WTC11 (cell line): Measurements from ENCODE around the gene KIAA0930. TPM values are rescaled to one million over a fixed set of nuclear protein-coding genes. Genes with fewer than 3 reads are reported as not detected.

Experiments
- ATAC-seq: fragments of 200-7000 bp; cut with Tn5 transposase; 2 replicates; pipeline ENCODE4 v1.10.0; 2021; ENCODE audit warnings: mild to moderate bottlenecking, moderate library complexity
- CTCF ChIA-PET: fragments of 300-600 bp; sonication (Branson Sonifier 250); formaldehyde crosslinking; loops from one replicate; lab custom pipeline; 2021; ENCODE audit warnings: antibody characterized with exemption; lab: Charles Lee
- POLR2A ChIA-PET: fragments of 350-600 bp; sonication (Branson Sonifier 250); formaldehyde crosslinking; loops from one replicate; lab custom pipeline; 2021; ENCODE audit warnings: antibody characterized with exemption; lab: Charles Lee
- DNase-seq: peaks from one replicate; pipeline ENCODE4 v3.0.0; 2021; ENCODE audit warnings: low spot score
- H3K27ac Mint-ChIP-seq: 2 replicates; pipeline ENCODE4 v1.8.0; 2021; ENCODE audit warnings: mixed read lengths
- H3K27me3 Mint-ChIP-seq: 2 replicates; pipeline ENCODE4 v1.8.0; 2021; ENCODE audit warnings: low read depth, mild to moderate bottlenecking, moderate library complexity, mixed read lengths
- H3K36me3 Mint-ChIP-seq: 2 replicates; pipeline ENCODE4 v1.8.0; 2021; ENCODE audit warnings: mixed read lengths
- H3K4me1 Mint-ChIP-seq: 2 replicates; pipeline ENCODE4 v1.8.0; 2022; ENCODE audit warnings: mixed read lengths
- H3K4me3 Mint-ChIP-seq: 2 replicates; pipeline ENCODE4 v1.8.0; 2021; ENCODE audit warnings: mild to moderate bottlenecking, moderate library complexity, mixed read lengths
- H3K9me3 Mint-ChIP-seq: 2 replicates; pipeline ENCODE4 v1.8.0; 2021; ENCODE audit warnings: mixed read lengths
- AFF4 ChIP-seq: sonication (generic); formaldehyde crosslinking; IDR thresholded peaks from 2 replicates; pipeline ENCODE4 v1.8.1; 2023; ENCODE audit warnings: mild to moderate bottlenecking, missing genetic modification reagents, borderline replicate concordance
- CDX4 ChIP-seq: fragments of 250-450 bp; sonication (Bioruptor Pico); IDR thresholded peaks from 2 replicates; pipeline ENCODE4 v1.9.0; 2021; ENCODE audit warnings: moderate library complexity, mild to moderate bottlenecking, inconsistent platforms, borderline replicate concordance
- CTCF ChIP-seq: fragments of 200-600 bp; IDR thresholded peaks from 2 replicates; pipeline ENCODE4 v1.8.0; 2022; ENCODE audit warnings: antibody characterized with exemption
- E2F5 ChIP-seq: sonication (generic); formaldehyde crosslinking; IDR thresholded peaks from 2 replicates; pipeline ENCODE4 v1.8.1; 2022; ENCODE audit warnings: mild to moderate bottlenecking, moderate library complexity, missing genetic modification reagents
- EMX1 ChIP-seq: fragments of 250-450 bp; sonication (Bioruptor Pico); IDR thresholded peaks from 2 replicates; pipeline ENCODE4 v1.8.0; 2021; ENCODE audit warnings: mild to moderate bottlenecking
- ETV6 ChIP-seq: sonication (generic); formaldehyde crosslinking; IDR thresholded peaks from 2 replicates; pipeline ENCODE4 v1.8.1; 2022; ENCODE audit warnings: mild to moderate bottlenecking, missing genetic modification reagents
- FOXJ3 ChIP-seq: sonication (generic); formaldehyde crosslinking; IDR thresholded peaks from 2 replicates; pipeline ENCODE4 v1.9.0; 2021; ENCODE audit warnings: missing genetic modification reagents, mild to moderate bottlenecking, borderline replicate concordance
- FOXK1 ChIP-seq: sonication (generic); formaldehyde crosslinking; IDR thresholded peaks from 2 replicates; pipeline ENCODE4 v1.8.0; 2022; ENCODE audit warnings: mild to moderate bottlenecking, moderate library complexity, missing genetic modification reagents
- FOXP1 ChIP-seq: sonication (generic); formaldehyde crosslinking; IDR thresholded peaks from 2 replicates; pipeline ENCODE4 v1.8.0; 2022; ENCODE audit warnings: missing genetic modification reagents, mild to moderate bottlenecking, moderate library complexity, borderline replicate concordance
- IRF1 ChIP-seq: sonication (generic); formaldehyde crosslinking; IDR thresholded peaks from 2 replicates; pipeline ENCODE4 v1.8.0; 2023; ENCODE audit warnings: missing genetic modification reagents
- NFE2L1 ChIP-seq: sonication (generic); formaldehyde crosslinking; IDR thresholded peaks from 2 replicates; pipeline ENCODE4 v1.8.1; 2023; ENCODE audit warnings: missing genetic modification reagents
- NFYB ChIP-seq: sonication (generic); formaldehyde crosslinking; conservative IDR thresholded peaks from 2 replicates; pipeline ENCODE4 v1.8.0; 2022; ENCODE audit warnings: low read depth, missing genetic modification reagents
- ZBTB21 ChIP-seq: sonication (generic); formaldehyde crosslinking; IDR thresholded peaks from 2 replicates; pipeline ENCODE4 v1.8.1; 2023; ENCODE audit warnings: mild to moderate bottlenecking, missing genetic modification reagents, borderline replicate concordance
- ZNF281 ChIP-seq: sonication (generic); formaldehyde crosslinking; IDR thresholded peaks from 2 replicates; pipeline ENCODE4 v1.8.0; 2023; ENCODE audit warnings: mild to moderate bottlenecking, missing genetic modification reagents
- ZNF317 ChIP-seq: sonication (generic); formaldehyde crosslinking; IDR thresholded peaks from 2 replicates; pipeline ENCODE4 v1.8.1; 2023; ENCODE audit warnings: low read depth, mild to moderate bottlenecking, moderate library complexity, missing genetic modification reagents, borderline replicate concordance
- total RNA-seq: library from RNA; stranded (reverse); gene quantifications from 3 replicates; pipeline ENCODE4 v1.2.3, GENCODE V29; 2021

The KIAA0930 gene
- total RNA-seq, 1 experiment from 2014 or later = 62.1 TPM

- POLR2A ChIA-PET = no interaction called here
- DNase-seq (no peak), ATAC-seq (no peak)
- Mint-ChIP-seq H3K4me3 (no peak overlapping the region), H3K36me3 (peaks cover 6% of the 10 kb centered on the region; the same call in 1 of the 2 replicates), H3K4me1 (no peaks in the 10 kb centered on the region), H3K9me3 (peaks cover 22% of the 10 kb centered on the region), H3K27ac (no peak overlapping the region), H3K27me3 (peaks cover 6% of the 10 kb centered on the region; the same call in 1 of the 2 replicates)
- TF ChIP-seq E2F5 (CRISPR knock-in tag) (no peak), CDX4 (CRISPR knock-in tag) (no peak), NFE2L1 (CRISPR knock-in tag) (no peak), FOXJ3 (CRISPR knock-in tag) (no peak), IRF1 (CRISPR knock-in tag) (no peak), FOXP1 (CRISPR knock-in tag) (no peak), ZNF317 (CRISPR knock-in tag) (no peak), ZNF281 (no peak), ZBTB21 (CRISPR knock-in tag) (no peak), ETV6 (CRISPR knock-in tag) (no peak), FOXK1 (CRISPR knock-in tag) (no peak), AFF4 (CRISPR knock-in tag) (no peak), CTCF (no peak), EMX1 (CRISPR knock-in tag) (no peak), NFYB (CRISPR knock-in tag) (no peak)
- CTCF ChIA-PET = no interaction called here
These were observed 95.8 kb downstream of the KIAA0930 start for GRCh38 chr22:45144916-45145315.
